HCT116 (cell line): ENCODE measurements around the gene RHOT1.

ENCODE experiments used
- EGR1 ChIP-seq: IDR thresholded peaks from 2 replicates; pipeline ENCODE4 v1.6.1; 2012; ENCODE audit warnings: low read depth
- EZH2 ChIP-seq: fragments of 200-600 bp; sonication (generic); IDR thresholded peaks from 2 replicates; pipeline ENCODE4 v1.6.1; 2017; ENCODE audit warnings: antibody characterized with exemption, mixed run types
- EZH2phosphoT487 ChIP-seq: fragments of 200-600 bp; IDR thresholded peaks from 2 replicates; pipeline ENCODE4 v1.6.1; 2018; ENCODE audit warnings: antibody characterized with exemption, borderline replicate concordance
- JUND ChIP-seq: IDR thresholded peaks from 2 replicates; pipeline ENCODE4 v1.6.1; 2012
- POLR2A ChIP-seq: IDR thresholded peaks from 2 replicates; pipeline ENCODE4 v1.7.0; 2011; ENCODE audit warnings: borderline replicate concordance; ENCODE audit not compliant: insufficient read depth, insufficient read length; ENCODE audit errors: extremely low read depth
- POLR2AphosphoS5 ChIP-seq: IDR thresholded peaks from 2 replicates; pipeline ENCODE4 v1.6.1; 2011; ENCODE audit warnings: mild to moderate bottlenecking, low read depth, low read length, moderate library complexity
- RAD21 ChIP-seq: IDR thresholded peaks from 2 replicates; pipeline ENCODE4 v1.6.1; 2012; ENCODE audit warnings: low read depth, mild to moderate bottlenecking
- TCF7L2 ChIP-seq: IDR thresholded peaks from 2 replicates; pipeline ENCODE4 v1.7.0; 2011; ENCODE audit warnings: borderline replicate concordance, inconsistent platforms; ENCODE audit not compliant: insufficient read depth, insufficient read length; ENCODE audit errors: extremely low read depth
- YY1 ChIP-seq: IDR thresholded peaks from 2 replicates; pipeline ENCODE4 v1.6.1; 2011; ENCODE audit warnings: low read length, low read depth, moderate library complexity, mild to moderate bottlenecking; ENCODE audit not compliant: insufficient replicate concordance; ENCODE audit errors: extremely low read depth
- ZNF274 ChIP-seq: fragments of 200-500 bp; sonication (Bioruptor generic); IDR thresholded peaks from 2 replicates; pipeline ENCODE4 v1.6.1; 2014; ENCODE audit warnings: mild to moderate bottlenecking, low read depth, low read length, inconsistent platforms
- TF ChIP-seq, protein P1 (sequence below): IDR thresholded peaks from 2 replicates; pipeline ENCODE4 v1.6.1; 2012; ENCODE audit warnings: low read depth
- TF ChIP-seq, protein P2 (sequence below), 3 experiments: fragments of 200-600 bp in 1 of 3; sonication (generic) in 1 of 3; IDR thresholded peaks in 2 of 3; conservative IDR thresholded peaks in 1 of 3; 2 replicates each; pipeline ENCODE4 v1.5.1; 2012 to 2017; ENCODE audit warnings: low read depth in 2 of 3, low read length in 2 of 3, antibody characterized with exemption in 1 of 3, borderline replicate concordance in 1 of 3, control low read depth in 1 of 3, mild to moderate bottlenecking in 1 of 3, mixed read lengths in 1 of 3, mixed run types in 1 of 3, moderate library complexity in 1 of 3; ENCODE audit not compliant: insufficient read depth in 1 of 3
- TF ChIP-seq, protein P3 (sequence below): IDR thresholded peaks from 2 replicates; pipeline ENCODE4 v1.6.1; 2012

DNA sequence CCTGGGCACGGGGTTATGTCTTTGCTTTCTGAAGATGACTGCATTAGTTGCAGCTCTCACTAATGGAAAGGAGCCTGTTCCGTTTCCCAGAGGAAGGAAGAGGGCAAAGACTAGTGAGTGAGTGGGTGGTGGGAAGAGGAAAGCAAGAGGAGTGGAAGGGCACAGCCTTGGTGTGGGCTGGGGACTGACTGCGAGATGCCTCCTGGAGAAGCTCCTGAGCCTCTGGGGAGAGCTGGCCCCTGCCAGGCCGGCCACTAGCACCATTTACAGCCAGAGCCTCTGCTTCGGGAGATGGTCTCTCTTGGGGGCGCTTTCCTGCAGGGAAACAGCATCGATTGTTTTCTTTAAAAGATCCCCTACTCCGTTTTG is 122.5 kb downstream of the RHOT1 start:
- TF ChIP-seq TCF7L2 (no peak), POLR2A (no peak), POLR2AphosphoS5 (no peak), EGR1 (no peak), JUND (no peak), YY1 (no peak), RAD21 (no peak), EZH2 (no peak), EZH2phosphoT487 (no peak), ZNF274 (no peak)
- TF ChIP-seq, protein P1, sequence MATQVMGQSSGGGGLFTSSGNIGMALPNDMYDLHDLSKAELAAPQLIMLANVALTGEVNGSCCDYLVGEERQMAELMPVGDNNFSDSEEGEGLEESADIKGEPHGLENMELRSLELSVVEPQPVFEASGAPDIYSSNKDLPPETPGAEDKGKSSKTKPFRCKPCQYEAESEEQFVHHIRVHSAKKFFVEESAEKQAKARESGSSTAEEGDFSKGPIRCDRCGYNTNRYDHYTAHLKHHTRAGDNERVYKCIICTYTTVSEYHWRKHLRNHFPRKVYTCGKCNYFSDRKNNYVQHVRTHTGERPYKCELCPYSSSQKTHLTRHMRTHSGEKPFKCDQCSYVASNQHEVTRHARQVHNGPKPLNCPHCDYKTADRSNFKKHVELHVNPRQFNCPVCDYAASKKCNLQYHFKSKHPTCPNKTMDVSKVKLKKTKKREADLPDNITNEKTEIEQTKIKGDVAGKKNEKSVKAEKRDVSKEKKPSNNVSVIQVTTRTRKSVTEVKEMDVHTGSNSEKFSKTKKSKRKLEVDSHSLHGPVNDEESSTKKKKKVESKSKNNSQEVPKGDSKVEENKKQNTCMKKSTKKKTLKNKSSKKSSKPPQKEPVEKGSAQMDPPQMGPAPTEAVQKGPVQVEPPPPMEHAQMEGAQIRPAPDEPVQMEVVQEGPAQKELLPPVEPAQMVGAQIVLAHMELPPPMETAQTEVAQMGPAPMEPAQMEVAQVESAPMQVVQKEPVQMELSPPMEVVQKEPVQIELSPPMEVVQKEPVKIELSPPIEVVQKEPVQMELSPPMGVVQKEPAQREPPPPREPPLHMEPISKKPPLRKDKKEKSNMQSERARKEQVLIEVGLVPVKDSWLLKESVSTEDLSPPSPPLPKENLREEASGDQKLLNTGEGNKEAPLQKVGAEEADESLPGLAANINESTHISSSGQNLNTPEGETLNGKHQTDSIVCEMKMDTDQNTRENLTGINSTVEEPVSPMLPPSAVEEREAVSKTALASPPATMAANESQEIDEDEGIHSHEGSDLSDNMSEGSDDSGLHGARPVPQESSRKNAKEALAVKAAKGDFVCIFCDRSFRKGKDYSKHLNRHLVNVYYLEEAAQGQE: no peak
- TF ChIP-seq, protein P2, sequence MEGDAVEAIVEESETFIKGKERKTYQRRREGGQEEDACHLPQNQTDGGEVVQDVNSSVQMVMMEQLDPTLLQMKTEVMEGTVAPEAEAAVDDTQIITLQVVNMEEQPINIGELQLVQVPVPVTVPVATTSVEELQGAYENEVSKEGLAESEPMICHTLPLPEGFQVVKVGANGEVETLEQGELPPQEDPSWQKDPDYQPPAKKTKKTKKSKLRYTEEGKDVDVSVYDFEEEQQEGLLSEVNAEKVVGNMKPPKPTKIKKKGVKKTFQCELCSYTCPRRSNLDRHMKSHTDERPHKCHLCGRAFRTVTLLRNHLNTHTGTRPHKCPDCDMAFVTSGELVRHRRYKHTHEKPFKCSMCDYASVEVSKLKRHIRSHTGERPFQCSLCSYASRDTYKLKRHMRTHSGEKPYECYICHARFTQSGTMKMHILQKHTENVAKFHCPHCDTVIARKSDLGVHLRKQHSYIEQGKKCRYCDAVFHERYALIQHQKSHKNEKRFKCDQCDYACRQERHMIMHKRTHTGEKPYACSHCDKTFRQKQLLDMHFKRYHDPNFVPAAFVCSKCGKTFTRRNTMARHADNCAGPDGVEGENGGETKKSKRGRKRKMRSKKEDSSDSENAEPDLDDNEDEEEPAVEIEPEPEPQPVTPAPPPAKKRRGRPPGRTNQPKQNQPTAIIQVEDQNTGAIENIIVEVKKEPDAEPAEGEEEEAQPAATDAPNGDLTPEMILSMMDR (IDR thresholded peaks at IDR 0.05 in 2 of 3, conservative IDR thresholded peaks at IDR 0.05 in 1 of 3; ENCODE audit: borderline replicate concordance in 1 of 3, insufficient read depth in 1 of 3, low read depth in 2 of 3, low read length in 2 of 3): no peak
- TF ChIP-seq, protein P3, sequence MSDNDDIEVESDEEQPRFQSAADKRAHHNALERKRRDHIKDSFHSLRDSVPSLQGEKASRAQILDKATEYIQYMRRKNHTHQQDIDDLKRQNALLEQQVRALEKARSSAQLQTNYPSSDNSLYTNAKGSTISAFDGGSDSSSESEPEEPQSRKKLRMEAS: no peak
